Cardiac muscle cell (in vitro differentiated cells and primary cell): ENCODE data around the gene SPP1. TPM values are rescaled to one million over a fixed set of nuclear protein-coding genes. Genes with fewer than 3 reads are reported as not detected.
"Not testable (repeated sequence)": the region's sequence is repeated elsewhere in the genome, so short reads cannot be mapped to it uniquely, and the experiment has no call there.

Source experiments
- DNase-seq, 2 donors: peaks; one replicate each; pipeline versions ENCODE4 v3.0.0 to v3.0.0-alpha.2; 2010 to 2017; ENCODE audit warnings: low read depth in 1 of 2, low spot score in 1 of 2
- H3K27ac ChIP-seq: fragments of 200-600 bp; sonication (generic); 2 replicates; pipeline ENCODE4 v1.5.1; 2016
- H3K27me3 ChIP-seq: fragments of 200-600 bp; sonication (generic); 2 replicates; pipeline ENCODE4 v1.6.0; 2016; ENCODE audit warnings: control low read depth
- H3K36me3 ChIP-seq: fragments of 200-600 bp; sonication (generic); 2 replicates; pipeline ENCODE4 v1.5.1; 2016; ENCODE audit warnings: control low read depth
- H3K4me1 ChIP-seq: fragments of 200-600 bp; sonication (generic); 2 replicates; pipeline ENCODE4 v1.8.1; 2017; ENCODE audit warnings: low read depth, mild to moderate bottlenecking, mixed run types
- H3K4me3 ChIP-seq: fragments of 200-600 bp; sonication (generic); 2 replicates; pipeline ENCODE4 v1.5.1; 2016; ENCODE audit warnings: mild to moderate bottlenecking
- H3K9me3 ChIP-seq: fragments of 200-600 bp; sonication (generic); 2 replicates; pipeline ENCODE4 v1.5.1; 2017; ENCODE audit warnings: low read depth, mild to moderate bottlenecking, control low read depth
- polyA plus RNA-seq: library from polyadenylated mRNA; unstranded; fragments of >200 nt; fragmentation: Nextera tagmentation; extraction: Ambion mirVana; gene quantifications from 2 replicates; pipeline ENCODE4 v1.2.1, GENCODE V29; 2016
- total RNA-seq: library from RNA; depleted of rRNA; stranded (reverse); fragments of >200 nt; gene quantifications from 2 replicates; pipeline ENCODE4 v1.2.3, GENCODE V29; 2016
- TF ChIP-seq, protein P1 (sequence below): IDR thresholded peaks from 2 replicates; pipeline ENCODE4 v1.5.1; 2012; ENCODE audit warnings: low read depth, mild to moderate bottlenecking, low read length

Gene SPP1
- total and polyA plus RNA-seq, 2 experiments from 2014 or later: 0.12 to 0.54 TPM

GRCh38 chr4:87933337-87933736, 42.2 kb upstream of the SPP1 start:
- Histone ChIP-seq H3K4me3 (no peak overlapping the region), H3K27me3 (no peaks in the 10 kb centered on the region), H3K36me3 (no peaks in the 10 kb centered on the region), H3K27ac (no peak overlapping the region), H3K4me1 (no peaks in the 10 kb centered on the region), H3K9me3 (no peaks in the 10 kb centered on the region)
- DNase-seq: no peak
- TF ChIP-seq, protein P1, sequence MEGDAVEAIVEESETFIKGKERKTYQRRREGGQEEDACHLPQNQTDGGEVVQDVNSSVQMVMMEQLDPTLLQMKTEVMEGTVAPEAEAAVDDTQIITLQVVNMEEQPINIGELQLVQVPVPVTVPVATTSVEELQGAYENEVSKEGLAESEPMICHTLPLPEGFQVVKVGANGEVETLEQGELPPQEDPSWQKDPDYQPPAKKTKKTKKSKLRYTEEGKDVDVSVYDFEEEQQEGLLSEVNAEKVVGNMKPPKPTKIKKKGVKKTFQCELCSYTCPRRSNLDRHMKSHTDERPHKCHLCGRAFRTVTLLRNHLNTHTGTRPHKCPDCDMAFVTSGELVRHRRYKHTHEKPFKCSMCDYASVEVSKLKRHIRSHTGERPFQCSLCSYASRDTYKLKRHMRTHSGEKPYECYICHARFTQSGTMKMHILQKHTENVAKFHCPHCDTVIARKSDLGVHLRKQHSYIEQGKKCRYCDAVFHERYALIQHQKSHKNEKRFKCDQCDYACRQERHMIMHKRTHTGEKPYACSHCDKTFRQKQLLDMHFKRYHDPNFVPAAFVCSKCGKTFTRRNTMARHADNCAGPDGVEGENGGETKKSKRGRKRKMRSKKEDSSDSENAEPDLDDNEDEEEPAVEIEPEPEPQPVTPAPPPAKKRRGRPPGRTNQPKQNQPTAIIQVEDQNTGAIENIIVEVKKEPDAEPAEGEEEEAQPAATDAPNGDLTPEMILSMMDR: no peak

GRCh38 chr4:87934157-87934704, 41.3 kb upstream of the SPP1 start:
- Histone ChIP-seq H3K36me3 (no peaks in the 10 kb centered on the region), H3K9me3 (no peaks in the 10 kb centered on the region), H3K4me1 (no peaks in the 10 kb centered on the region), H3K27me3 (no peaks in the 10 kb centered on the region), H3K27ac (no peak overlapping the region), H3K4me3 (no peak overlapping the region)
- TF ChIP-seq, protein P1: no peak
- DNase-seq: no peak

DNA sequence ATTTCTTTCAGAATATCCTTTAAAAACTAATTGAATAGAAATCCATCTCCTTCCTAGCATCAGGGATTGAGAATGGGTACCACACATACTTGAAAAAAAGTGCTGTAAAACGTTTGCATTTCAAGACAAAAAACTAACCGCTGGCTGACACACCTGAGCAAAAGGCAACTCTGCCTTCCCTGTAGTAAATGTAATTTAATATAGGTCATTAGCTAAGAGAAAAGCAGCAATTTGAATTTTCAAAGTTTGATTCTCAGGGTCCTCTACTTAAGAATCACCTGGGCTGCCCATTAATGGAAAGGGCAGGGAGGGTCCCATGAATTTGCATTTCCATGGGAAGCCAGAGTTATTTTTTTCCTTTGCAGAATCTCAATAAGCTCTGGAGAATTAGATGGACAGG, 40.5 kb upstream of the SPP1 start:
- Histone ChIP-seq H3K9me3 (no peaks in the 10 kb centered on the region), H3K4me3 (no peak overlapping the region), H3K36me3 (no peaks in the 10 kb centered on the region), H3K27me3 (no peaks in the 10 kb centered on the region), H3K27ac (no peak overlapping the region), H3K4me1 (no peaks in the 10 kb centered on the region)
- TF ChIP-seq, protein P1: no peak
- DNase-seq: no peak

GRCh38 chr4:87935954-87936353, 39.6 kb upstream of the SPP1 start:
- not testable (repeated sequence) for H3K27ac ChIP-seq, H3K4me3 ChIP-seq, DNase-seq, H3K4me1 ChIP-seq, H3K9me3 ChIP-seq, H3K27me3 ChIP-seq, H3K36me3 ChIP-seq

- no peak overlapping the region for H3K4me3 ChIP-seq
- TF ChIP-seq, protein P1: no peak
- H3K27me3 ChIP-seq: no peaks in the 10 kb centered on the region
- DNase-seq: no peak
- H3K4me1 ChIP-seq: no peaks in the 10 kb centered on the region
- no peak overlapping the region for H3K27ac ChIP-seq
- H3K9me3 ChIP-seq: no peaks in the 10 kb centered on the region
- no peaks in the 10 kb centered on the region for H3K36me3 ChIP-seq
Observed at GRCh38 chr4:87937523-87937922, 38.0 kb upstream of the SPP1 start.

- Histone ChIP-seq H3K4me1 (no peaks in the 10 kb centered on the region), H3K9me3 (no peaks in the 10 kb centered on the region), H3K27ac (no peak overlapping the region), H3K27me3 (no peaks in the 10 kb centered on the region), H3K36me3 (no peaks in the 10 kb centered on the region), H3K4me3 (no peak overlapping the region)
- TF ChIP-seq, protein P1: no peak
- DNase-seq: no peak
Observed at GRCh38 chr4:87938746-87939145, 36.8 kb upstream of the SPP1 start.
